Mammary microvascular endothelial cell (primary cell): Measurements from ENCODE around the gene CENPK. TPM values are rescaled to one million over a fixed set of nuclear protein-coding genes. Genes with fewer than 3 reads are reported as not detected.

Experiments
- total RNA-seq: library from RNA; depleted of rRNA; stranded (reverse); fragments of >200 nt; gene quantifications from 2 replicates; pipeline ENCODE4 v1.2.3, GENCODE V29; 2015

The CENPK gene
- total RNA-seq: 21.1 and 31.0 TPM in 2 replicates

DNA sequence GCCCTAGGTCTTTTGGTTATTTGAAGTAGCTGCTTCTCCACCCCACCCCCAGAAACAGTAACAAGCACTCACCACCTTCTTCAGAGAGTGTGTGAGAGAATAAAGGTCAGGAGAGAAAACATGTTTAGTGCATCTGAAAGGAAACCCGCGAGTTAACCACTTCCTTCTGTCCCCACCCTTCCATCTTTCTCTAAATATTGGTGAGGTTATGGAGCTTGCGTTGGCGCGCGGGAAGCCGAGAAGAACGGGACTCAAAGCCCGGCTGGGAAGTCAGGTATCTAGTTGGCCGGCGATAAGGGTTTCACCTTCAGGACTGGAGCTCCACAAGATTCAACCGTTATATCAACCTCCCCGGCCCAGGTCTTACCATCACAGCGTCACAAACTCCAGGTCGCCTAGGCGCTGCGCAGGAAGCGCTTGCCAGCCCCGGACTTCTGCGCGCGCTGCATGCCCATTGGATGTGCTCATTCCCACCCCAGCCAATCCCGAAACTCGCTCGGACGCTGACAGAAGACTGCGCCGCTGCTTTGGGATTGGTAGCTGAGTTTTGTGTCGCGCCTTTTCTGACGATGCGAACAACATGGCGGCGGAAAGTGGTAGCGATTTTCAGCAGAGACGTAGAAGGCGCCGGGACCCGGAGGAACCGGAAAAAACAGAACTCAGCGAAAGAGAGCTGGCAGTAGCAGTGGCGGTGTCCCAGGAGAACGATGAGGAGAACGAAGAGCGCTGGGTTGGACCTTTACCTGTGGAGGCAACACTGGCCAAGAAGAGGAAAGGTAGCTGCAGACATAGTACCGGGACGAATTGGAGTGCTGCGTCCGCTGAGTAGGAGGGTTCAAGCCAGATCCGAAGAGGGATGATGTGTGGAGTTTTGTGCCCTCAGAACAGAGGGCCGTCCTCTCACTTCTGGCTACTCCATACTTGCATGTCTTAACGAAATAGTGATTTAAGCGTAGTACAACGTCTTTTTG is at the start of gene CENPK, which contains the start of gene PPWD1:
TSS of gene CENPK (minus strand) at position 438 of the 971 bp plus-strand sequence. CDS start 8,261 bp downstream, outside the sequence.
TSS of gene PPWD1 (plus strand) at position 566 of the 971 bp plus-strand sequence. CDS start at position 581, 15 bp downstream.

DNA sequence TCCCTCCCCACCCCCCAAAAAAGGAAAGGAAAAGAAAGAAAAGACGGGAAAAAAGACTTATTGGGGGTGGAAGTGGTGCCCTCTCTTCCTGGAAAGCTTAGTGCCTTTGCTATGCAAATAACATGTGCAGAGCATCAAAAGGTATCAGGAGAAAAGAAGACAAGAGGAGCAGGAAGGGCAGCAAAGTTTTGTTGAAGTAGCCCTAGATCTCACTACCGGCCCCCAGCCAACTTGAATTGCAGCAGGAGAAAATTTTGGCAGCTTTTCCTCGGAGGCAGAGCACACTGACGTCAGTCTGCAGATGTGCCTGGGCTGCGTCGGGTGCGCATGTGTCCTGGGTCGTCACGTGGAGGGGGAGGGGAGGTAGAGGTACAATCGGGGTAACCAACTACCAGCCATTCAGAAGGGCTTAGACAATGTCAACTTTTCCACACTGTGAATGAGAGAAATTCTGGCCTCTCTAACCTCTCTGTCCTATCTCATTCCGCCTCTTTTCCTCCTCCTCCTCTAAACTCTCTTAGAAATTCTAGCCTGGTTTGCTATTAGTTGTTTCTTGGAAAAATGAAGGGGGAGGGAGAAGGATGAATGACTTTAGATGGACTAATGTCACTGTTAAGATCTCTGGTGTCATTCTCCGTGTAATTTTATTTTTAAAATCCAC is 81.2 kb downstream of the CENPK start, which contains the start of gene ADAMTS6:
TSS of gene ADAMTS6 (minus strand) at position 286 of the 661 bp plus-strand sequence. CDS start 8,247 bp downstream, outside the sequence.

Other genes starting within 250 kb of the CENPK start
- gene ADAMTS6, start 81.2 kb downstream of the CENPK start, total RNA-seq: 20.1 and 20.6 TPM in 2 replicates
- gene PPWD1, start 128 bp upstream of the CENPK start, total RNA-seq: 19.0 and 20.0 TPM in 2 replicates
- gene TRIM23, start 61.2 kb upstream of the CENPK start, total RNA-seq: 5.3 and 6.3 TPM in 2 replicates
- 3.1 TPM in 2 replicates for gene SHLD3, start 61.9 kb upstream of the CENPK start, total RNA-seq
- 15.2 and 15.7 TPM in 2 replicates for gene TRAPPC13, start 61.9 kb upstream of the CENPK start, total RNA-seq
- gene SGTB, start 158.9 kb upstream of the CENPK start, total RNA-seq: 12.8 and 17.1 TPM in 2 replicates
- gene NLN, start 159.0 kb upstream of the CENPK start, total RNA-seq: 33.6 and 40.0 TPM in 2 replicates